HCT116 (cell line): Measurements from ENCODE around the gene GGCX. TPM values are rescaled to one million over a fixed set of nuclear protein-coding genes. Genes with fewer than 3 reads are reported as not detected.

Experiments used
- ATAC-seq: fragments of 200-7000 bp; cut with Tn5 transposase; 2 replicates; pipeline ENCODE4 v1.9.1; 2020; ENCODE audit warnings: mild to moderate bottlenecking, moderate library complexity
- BruUV-seq: library from RNA; stranded (reverse); fragments of 400-500 nt; replicated peaks from 2 replicates; lab custom pipeline; 2021; lab: Mats Ljungman, UMichigan
- CTCF ChIA-PET: fragments of 300-600 bp; sonication (Branson Sonifier 250); formaldehyde crosslinking; loops from one replicate; lab custom pipeline; 2021; ENCODE audit warnings: antibody characterized with exemption; lab: Charles Lee
- POLR2A ChIA-PET: fragments of 300-600, 350-600 bp; sonication (Branson Sonifier 250); formaldehyde crosslinking; loops from one replicate; lab custom pipeline; 2021; ENCODE audit warnings: antibody characterized with exemption; lab: Charles Lee
- RAD21 ChIA-PET, 2 experiments: fragments of 300-600 bp; sonication (Branson Sonifier 250); formaldehyde crosslinking; loops; one replicate each; lab custom pipeline; 2023; ENCODE audit warnings: low total read pairs in 2 of 2; ENCODE audit not compliant: uncharacterized antibody in 2 of 2, unreplicated experiment in 2 of 2, low non-redundant PET in 1 of 2; lab: Charles Lee
- DNase-seq: peaks from one replicate; pipeline ENCODE4 v3.0.0-alpha.2; 2010; ENCODE audit warnings: low read depth, low spot score
- H2AFZ ChIP-seq: fragments of 200-600 bp; shearing (Covaris generic), sonication (generic); 2 replicates; pipeline ENCODE4 v1.6.1; 2017; ENCODE audit warnings: low read depth, mixed run types, mixed read lengths, antibody characterized with exemption, low read length; ENCODE audit not compliant: poor library complexity, severe bottlenecking
- H3K27ac ChIP-seq: 2 replicates; pipeline ENCODE4 v1.5.1; 2012; ENCODE audit warnings: low read depth, low read length
- H3K27me3 ChIP-seq: fragments of 200-600 bp; sonication (generic); 2 replicates; pipeline ENCODE4 v1.6.1; 2016; ENCODE audit warnings: mixed run types, low read length, mixed read lengths; ENCODE audit not compliant: insufficient read depth
- H3K36me3 ChIP-seq, 2 experiments: fragments of 200-500 bp in 1 of 2; fragments of 200-600 bp in 1 of 2; sonication (Bioruptor generic) in 1 of 2; sonication (generic) in 1 of 2; 2 replicates each; pipeline versions ENCODE4 v1.5.1 to v1.6.1; 2014 to 2016; ENCODE audit warnings: low read length in 2 of 2, inconsistent platforms in 1 of 2, mixed read lengths in 1 of 2, mixed run types in 1 of 2; ENCODE audit not compliant: insufficient read depth in 2 of 2, control insufficient read depth in 1 of 2
- H3K4me1 ChIP-seq, 2 experiments: fragments of 200-600 bp in 1 of 2; sonication (generic) in 1 of 2; 2 replicates each; pipeline versions ENCODE4 v1.5.1 to v1.6.1; 2012 to 2017; ENCODE audit warnings: low read length in 2 of 2, inconsistent platforms in 1 of 2, mild to moderate bottlenecking in 1 of 2, mixed read lengths in 1 of 2, mixed run types in 1 of 2, moderate library complexity in 1 of 2; ENCODE audit not compliant: insufficient read depth in 2 of 2, control insufficient read depth in 1 of 2
- H3K4me2 ChIP-seq: fragments of 200-600 bp; sonication (generic); 2 replicates; pipeline ENCODE4 v1.6.1; 2017; ENCODE audit warnings: mixed run types, low read length, mixed read lengths
- H3K4me3 ChIP-seq, 2 experiments: fragments of 200-600 bp in 1 of 2; sonication (generic) in 1 of 2; replicated peaks in 1 of 2; 2 replicates each; pipeline ENCODE4 v1.5.1; 2011 to 2016; ENCODE audit warnings: low read length in 2 of 2, control low read depth in 1 of 2, low read depth in 1 of 2, mild to moderate bottlenecking in 1 of 2, mixed read lengths in 1 of 2, mixed run types in 1 of 2
- H3K79me2 ChIP-seq: fragments of 200-600 bp; sonication (generic); 2 replicates; pipeline ENCODE4 v1.6.1; 2017; ENCODE audit warnings: mild to moderate bottlenecking, mixed run types, low read length, moderate library complexity, mixed read lengths; ENCODE audit not compliant: insufficient read depth
- H3K9ac ChIP-seq: fragments of 200-600 bp; sonication (generic); 2 replicates; pipeline ENCODE4 v1.6.1; 2016; ENCODE audit warnings: low read length, mixed read lengths
- H3K9me2 ChIP-seq: fragments of 200-600 bp; sonication (generic), shearing (Covaris generic); 2 replicates; pipeline ENCODE4 v1.6.1; 2017; ENCODE audit warnings: mixed run types, mild to moderate bottlenecking, moderate library complexity; ENCODE audit not compliant: insufficient read depth
- H3K9me3 ChIP-seq, 2 experiments: fragments of 200-500 bp in 1 of 2; fragments of 200-600 bp in 1 of 2; sonication (Bioruptor generic) in 1 of 2; sonication (generic) in 1 of 2; 2 replicates each; pipeline ENCODE4 v1.6.1; 2014 to 2017; ENCODE audit warnings: low read length in 2 of 2, mixed read lengths in 2 of 2, inconsistent platforms in 1 of 2, low read depth in 1 of 2, mild to moderate bottlenecking in 1 of 2, mixed run types in 1 of 2, moderate library complexity in 1 of 2; ENCODE audit not compliant: control insufficient read depth in 1 of 2, insufficient read depth in 1 of 2
- H4K20me1 ChIP-seq: fragments of 200-600 bp; sonication (generic), shearing (Covaris generic); 2 replicates; pipeline ENCODE4 v1.6.1; 2017; ENCODE audit warnings: mixed run types, mild to moderate bottlenecking, moderate library complexity; ENCODE audit not compliant: insufficient read depth
- CEBPB ChIP-seq: IDR thresholded peaks from 2 replicates; pipeline ENCODE4 v1.6.1; 2012; ENCODE audit warnings: low read depth
- ELF1 ChIP-seq: IDR thresholded peaks from 2 replicates; pipeline ENCODE4 v1.6.1; 2012; ENCODE audit warnings: low read depth, borderline replicate concordance
- EZH2 ChIP-seq: fragments of 200-600 bp; sonication (generic); IDR thresholded peaks from 2 replicates; pipeline ENCODE4 v1.6.1; 2017; ENCODE audit warnings: antibody characterized with exemption, mixed run types
- EZH2phosphoT487 ChIP-seq: fragments of 200-600 bp; IDR thresholded peaks from 2 replicates; pipeline ENCODE4 v1.6.1; 2018; ENCODE audit warnings: antibody characterized with exemption, borderline replicate concordance
- FOSL1 ChIP-seq: IDR thresholded peaks from 2 replicates; pipeline ENCODE4 v1.6.1; 2012; ENCODE audit warnings: low read depth
- RAD21 ChIP-seq: IDR thresholded peaks from 2 replicates; pipeline ENCODE4 v1.6.1; 2012; ENCODE audit warnings: low read depth, mild to moderate bottlenecking
- REST ChIP-seq: IDR thresholded peaks from 2 replicates; pipeline ENCODE4 v1.6.1; 2012; ENCODE audit warnings: low read depth
- SP1 ChIP-seq: IDR thresholded peaks from 2 replicates; pipeline ENCODE4 v1.6.1; 2012; ENCODE audit warnings: low read depth
- YY1 ChIP-seq: IDR thresholded peaks from 2 replicates; pipeline ENCODE4 v1.6.1; 2011; ENCODE audit warnings: low read length, low read depth, moderate library complexity, mild to moderate bottlenecking; ENCODE audit not compliant: insufficient replicate concordance; ENCODE audit errors: extremely low read depth
- ZFX ChIP-seq: fragments of 450-650 bp; IDR thresholded peaks from 2 replicates; pipeline ENCODE4 v1.6.1; 2017
- ZNF274 ChIP-seq: fragments of 200-500 bp; sonication (Bioruptor generic); IDR thresholded peaks from 2 replicates; pipeline ENCODE4 v1.6.1; 2014; ENCODE audit warnings: mild to moderate bottlenecking, low read depth, low read length, inconsistent platforms
- intact Hi-C: fragments of 100-400 bp; cut with micrococcal nuclease; formaldehyde crosslinking; loops from 2 replicates; pipeline ENCODE4 v1.10.0; 2022
- total RNA-seq: library from RNA; stranded (reverse); gene quantifications from one replicate; pipeline ENCODE4 v1.2.1, GENCODE V29; 2021; ENCODE audit not compliant: unreplicated experiment

The GGCX gene
- total RNA-seq, 1 experiment from 2014 or later = 43.5 TPM

- H3K9ac ChIP-seq = no peak overlapping the region
- POLR2A ChIA-PET = no interaction called here
- no peak overlapping the region for H3K4me3 ChIP-seq
- no peak for ATAC-seq
- peaks cover 16% of the 10 kb centered on the region for H3K79me2 ChIP-seq
- H3K27ac ChIP-seq = no peak overlapping the region
- no peaks in the 10 kb centered on the region for H3K27me3 ChIP-seq
- peaks cover 2 to 15% of the 10 kb centered on the region in 2 experiments; a peak in 3 of 4 replicates for H3K4me1 ChIP-seq
- H3K4me2 ChIP-seq = no peak overlapping the region
- RAD21 ChIA-PET = interaction anchor here in 1 of 2 experiments (1.1 kb wide), 1 partner anchor 13 kb away, joined by 4 read pairs; the partner anchor contains the start of gene VAMP8
- H3K9me2 ChIP-seq = no peaks in the 10 kb centered on the region
- intact Hi-C loops = no loop called here
- TF ChIP-seq CEBPB (no peak), ZNF274 (no peak), YY1 (no peak), FOSL1 (no peak), EZH2 (no peak), REST (no peak), ZFX (no peak), ELF1 (no peak), SP1 (no peak), EZH2phosphoT487 (no peak), RAD21 (no peak)
- H2AFZ ChIP-seq = no peak overlapping the region
- H3K9me3 ChIP-seq = no peaks in the 10 kb centered on the region
- CTCF ChIA-PET = no interaction called here
- H3K36me3 ChIP-seq = no peaks in the 10 kb centered on the region
- no peak for DNase-seq
- H4K20me1 ChIP-seq = no peaks in the 10 kb centered on the region
- no TSS peak for BruUV-seq
Observed at GRCh38 chr2:85564144-85564563, 2.9 kb upstream of the GGCX start.
